ENCODE measurements around the gene FAM78A.
"Not testable (repeated sequence)": the region's sequence is repeated elsewhere in the genome, so short reads cannot be mapped to it uniquely, and the experiment has no call there.

FAM78A gene

DNA sequence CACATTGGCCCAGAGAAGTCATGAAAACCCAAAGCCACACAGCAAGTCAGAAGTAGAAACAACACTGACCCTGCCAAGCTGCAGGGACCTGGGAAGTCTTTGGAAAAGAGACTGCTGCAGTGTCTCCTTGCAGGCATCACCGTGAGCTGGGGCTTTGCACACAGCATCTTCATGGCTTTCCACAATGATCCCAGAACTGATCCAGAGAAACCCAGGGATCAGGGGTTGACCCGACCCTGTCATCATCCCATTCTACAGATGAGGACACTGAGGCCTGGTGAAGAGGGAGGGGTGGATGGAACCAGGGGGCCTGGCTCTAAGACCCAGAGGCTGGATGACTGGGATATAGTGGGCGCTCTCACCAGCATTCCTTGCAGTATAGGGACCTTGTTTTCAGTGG lies 4.3 kb upstream of the FAM78A start:
- DNase-seq: no peak

DNA sequence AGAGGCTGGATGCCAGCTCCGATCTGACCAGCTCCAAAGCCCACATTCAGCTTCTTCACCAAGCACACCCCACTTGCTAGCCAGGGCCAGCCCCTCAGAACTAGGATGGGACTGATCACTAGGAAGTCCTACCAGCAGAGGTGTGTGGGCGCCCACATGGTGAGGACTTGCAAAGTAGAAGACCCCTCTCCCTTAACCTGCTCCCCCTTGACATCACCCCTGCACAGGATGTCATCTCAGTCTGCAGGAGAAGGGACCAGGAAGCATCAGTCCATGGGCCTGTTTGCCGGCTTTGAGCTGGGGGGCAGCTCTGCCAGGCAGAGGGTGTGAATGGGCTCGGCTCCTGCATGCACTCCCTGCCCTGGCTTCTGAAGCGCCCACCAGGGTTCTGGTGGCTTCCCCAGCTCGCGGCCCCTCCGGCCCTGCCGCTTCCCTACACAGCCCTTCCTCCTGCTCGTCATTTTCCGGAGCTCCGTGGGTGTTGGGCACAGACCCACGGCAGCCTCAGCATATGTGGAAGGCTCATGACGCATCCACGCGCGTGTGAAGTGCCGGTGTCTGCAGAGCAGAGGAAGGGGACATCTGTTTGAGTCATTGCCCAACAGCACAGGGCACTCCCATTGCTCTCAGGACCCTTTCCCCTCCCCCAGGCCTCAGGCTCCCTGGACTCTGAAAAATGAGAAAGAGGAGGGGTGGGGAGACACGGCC lies 3.7 kb upstream of the FAM78A start:
- no peak for DNase-seq

DNA sequence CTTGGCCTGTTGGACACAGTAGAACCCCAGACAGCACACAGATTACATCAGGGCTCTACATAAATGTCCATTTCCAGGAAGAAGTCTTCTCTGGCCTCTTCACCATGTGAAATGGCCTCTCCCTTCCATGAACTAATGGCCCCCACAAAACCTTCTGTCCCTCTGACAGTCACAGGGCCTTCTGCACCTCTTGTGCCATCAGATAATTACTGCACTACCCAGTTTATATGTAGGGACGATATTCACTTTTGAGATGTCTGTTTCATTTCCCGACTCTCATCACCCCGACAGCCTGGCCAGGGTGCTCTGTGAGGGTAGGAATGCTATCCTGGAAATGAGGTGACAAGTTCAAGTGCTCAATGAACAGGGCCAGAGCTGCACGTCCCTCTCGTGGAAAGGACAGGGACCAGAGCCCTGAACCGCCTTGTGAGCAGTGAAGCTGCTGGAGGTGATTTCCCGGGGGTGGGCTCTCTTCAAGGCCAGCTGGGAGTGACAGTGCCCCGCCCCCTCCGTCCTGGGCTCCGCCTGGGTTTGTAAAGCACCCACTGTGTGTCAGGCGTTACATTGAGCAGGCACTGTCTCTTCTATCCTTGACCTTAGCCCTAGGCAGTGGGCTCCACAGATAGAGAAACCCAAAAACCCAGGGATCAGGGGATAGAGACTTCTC lies 3.0 kb upstream of the FAM78A start:
- no peak for DNase-seq

DNA sequence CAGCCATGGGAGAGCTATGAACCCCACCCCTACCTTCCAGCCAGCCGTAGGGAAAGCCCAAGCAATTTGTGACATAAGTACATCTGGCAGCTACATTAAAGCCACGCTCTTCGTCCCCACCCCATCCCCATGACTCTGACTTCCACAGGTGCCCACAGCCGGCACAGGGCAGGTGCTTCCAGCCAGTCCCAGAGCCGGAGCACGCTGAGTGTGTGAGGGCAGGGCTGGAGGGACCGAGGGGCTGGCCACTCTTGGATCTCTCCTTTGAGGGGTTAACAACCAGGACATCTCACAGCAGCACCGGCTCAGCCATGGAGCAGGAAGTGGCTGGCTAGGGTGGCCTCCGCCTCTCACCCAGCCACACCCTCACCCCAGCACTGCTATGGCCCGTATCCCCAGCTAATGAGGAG lies 2.4 kb upstream of the FAM78A start:
- DNase-seq: no peak

DNA sequence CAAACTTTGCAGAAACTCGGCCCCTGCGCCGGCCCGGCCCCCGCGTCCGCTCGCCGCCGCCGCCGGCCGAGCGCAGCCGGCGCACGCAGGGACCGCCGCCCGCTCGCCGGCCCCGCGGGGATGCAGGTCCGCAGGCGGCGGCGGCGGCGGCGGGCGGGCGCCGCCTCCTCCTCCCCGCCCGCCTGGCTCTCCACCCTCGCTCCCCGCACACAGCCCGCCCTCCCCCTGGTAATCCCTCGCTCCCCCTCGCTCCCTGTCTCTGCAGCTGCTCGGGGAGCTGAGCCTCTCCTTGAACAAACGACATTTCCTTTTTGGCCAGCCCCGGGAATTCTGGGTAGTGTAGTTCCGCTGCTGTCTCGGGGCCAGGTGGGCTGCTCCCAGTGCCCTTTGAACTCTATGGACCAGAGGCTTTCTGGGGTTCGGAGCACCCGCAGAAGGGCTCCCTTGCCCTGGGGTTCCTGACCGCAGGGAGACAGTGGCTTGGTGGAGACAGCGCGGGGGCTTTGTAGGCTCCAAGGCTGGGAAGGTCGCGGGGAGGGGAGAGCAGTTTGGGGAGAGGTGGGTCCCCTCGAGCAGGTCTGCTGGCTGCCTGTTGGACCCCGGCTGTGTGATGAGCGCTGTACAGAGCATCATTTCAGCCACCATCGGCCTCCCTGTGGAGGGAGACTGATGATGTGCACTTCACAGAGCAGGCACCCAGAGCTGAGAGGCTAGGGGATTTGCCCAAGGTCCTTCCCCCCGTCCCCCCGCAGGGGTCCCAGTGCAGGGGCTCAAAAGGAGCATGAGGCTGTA lies 1.8 kb upstream of the FAM78A start:
- peak; percentile 53 for DNase-seq

DNA sequence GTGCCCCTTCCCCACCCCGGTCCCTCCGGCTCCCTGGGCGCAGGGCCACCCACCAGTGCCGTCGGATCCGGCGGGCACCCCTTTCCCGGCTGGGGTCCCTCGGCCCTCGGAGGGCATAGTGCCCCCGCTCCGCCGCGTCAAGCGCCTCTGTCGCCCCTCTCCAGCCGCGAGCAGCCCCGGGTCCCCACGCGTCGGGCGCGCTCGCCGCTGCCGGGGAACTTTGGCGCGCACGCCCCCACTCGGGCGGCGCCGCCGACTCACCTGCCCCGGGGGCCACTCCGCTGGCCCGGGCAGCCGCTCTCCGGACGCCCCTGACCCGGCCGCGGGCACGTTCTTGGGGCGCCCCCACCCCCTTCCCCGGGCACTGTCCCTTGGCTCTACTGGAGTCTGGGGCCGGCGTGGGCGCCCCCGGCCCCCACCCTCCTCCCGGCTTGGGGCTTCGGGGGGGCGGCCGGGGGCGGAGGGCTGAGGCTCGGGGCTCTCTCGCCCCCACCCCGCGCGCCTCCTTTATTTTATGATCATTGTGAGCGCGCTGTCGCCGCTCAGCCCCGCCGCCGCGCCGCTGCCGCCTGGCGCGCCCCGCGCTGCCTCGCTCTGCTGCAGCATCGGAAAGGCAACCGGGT lies 1.1 kb upstream of the FAM78A start:
- DNase-seq: no peak

DNA sequence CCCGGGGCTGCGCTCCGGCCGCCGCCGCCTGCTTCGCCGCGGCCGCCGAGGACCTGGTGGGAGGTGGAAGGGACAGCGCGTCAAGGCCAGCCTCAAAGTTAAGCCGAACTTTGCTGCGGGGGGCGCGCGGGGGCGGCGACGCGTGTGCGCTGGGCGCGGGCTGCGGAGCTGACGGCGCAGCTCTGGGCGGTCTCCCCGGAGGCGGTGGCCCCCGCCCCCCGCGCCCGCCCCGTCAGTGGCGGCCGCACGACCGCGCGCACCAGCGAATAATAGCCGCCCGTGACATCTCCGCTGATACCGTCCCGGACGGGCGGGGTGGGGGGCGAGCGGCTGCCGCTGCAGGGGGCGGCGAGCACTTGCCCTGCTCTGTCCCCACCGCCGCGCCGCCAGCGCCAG lies 579 bp upstream of the FAM78A start:
- DNase-seq: peak; percentile 26

DNA sequence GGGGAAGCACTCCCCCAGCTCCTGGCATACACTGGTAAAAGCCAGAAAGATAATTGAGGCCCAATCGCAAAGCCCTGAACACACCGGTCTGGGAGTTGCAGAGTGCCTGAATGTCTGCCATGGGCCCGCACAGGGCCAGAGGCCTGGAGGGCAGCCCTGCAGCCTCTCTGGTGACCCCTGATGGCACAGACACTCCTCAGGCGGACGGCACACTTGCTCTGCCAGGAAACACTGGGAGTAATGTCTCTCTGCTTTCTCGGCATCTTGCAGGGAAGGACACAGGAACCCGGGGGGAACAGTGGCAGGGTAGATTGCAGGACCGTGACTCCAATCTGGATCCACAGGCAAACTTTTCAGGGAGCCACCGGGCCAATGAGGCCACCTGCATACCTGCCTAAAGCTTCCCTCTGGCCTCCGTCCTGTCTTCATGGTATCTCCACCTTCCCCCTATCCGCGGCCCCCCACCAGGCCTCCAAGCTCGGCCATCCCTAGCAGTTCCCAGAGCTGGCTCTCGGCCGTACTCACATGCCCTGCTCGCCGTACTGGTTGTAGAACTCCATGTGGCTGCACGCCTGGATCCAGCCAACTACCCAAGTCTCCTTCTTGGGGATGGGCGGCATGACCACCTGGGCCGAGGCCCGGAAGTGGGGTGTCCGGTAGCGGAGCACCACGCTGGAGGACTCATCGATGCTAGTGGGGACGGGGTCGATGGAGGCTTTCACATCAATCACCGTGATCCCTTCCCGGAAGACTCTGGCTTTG lies 797 bp downstream of the FAM78A start:
- DNase-seq: peak; percentile 50

DNA sequence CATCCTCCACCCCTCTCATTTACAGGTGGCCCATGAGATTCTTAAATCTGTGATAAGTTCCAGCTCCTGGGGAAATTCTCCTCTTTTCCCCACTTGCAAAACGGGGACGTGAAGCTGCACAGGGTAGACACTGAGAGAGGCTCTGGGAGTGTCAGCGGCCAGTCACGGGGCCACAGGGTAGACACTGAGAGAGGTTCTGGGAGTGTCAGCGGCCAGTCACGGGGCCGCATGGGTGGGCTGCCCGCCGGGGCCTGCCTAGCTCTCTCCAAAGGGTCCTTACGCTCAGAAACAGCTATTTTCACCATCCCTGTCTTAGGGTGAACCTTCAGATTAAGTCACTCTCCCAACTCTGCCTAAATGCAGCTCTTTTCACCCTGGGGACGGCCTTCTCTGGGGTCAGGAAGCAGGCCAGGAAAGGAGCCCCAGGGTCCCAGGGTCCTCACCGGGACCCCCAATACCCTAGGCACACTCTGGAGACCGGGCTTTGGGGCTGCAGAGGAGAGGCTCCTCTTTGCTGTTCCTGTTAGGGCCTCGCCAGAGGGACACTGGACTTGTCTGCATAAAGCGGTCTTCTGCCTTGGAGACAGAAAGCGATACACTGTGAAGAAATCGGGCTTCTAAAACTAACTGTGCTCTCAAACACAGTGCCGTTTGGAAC lies 1.5 kb downstream of the FAM78A start:
- DNase-seq: peak; percentile 28

DNA sequence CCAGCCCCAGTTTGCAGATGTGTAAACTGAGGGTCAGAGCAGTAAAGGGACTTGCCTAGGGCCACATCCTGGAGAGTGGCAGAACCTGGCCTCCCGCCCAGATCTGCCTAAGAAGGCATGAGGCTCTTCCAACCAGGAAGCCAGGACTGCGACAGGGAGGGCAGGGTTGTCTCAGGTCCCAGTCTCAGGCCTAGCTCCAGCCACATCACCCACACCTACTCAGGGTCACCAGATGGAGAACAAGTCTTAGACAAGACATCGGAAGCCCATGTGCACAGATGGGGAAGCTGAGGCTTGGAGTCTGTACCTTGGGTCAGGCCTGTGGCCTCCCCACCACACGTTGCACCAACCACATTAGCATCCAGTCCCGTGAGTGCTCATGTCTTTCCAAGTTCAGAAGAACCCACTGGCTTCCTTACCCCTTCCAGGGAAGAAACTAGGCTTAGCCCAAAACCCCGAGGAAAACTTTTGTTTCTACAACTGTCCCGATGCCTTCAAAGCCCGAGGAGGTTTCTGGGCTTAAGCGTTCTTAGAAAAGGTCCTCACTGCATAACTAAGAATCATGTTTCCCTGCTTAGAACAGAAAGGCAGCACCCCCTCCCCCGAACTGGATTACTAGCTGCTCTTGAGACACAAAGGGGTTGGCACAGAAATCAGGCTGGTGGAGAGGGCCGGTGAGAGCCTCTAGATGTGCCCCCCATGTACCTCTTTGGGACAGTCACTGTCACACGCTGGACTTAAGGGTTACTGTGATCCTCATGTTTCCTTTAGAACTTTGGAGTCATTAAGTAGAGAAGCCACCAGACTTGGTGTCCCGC lies 2.2 kb downstream of the FAM78A start:
- no peak for DNase-seq

DNA sequence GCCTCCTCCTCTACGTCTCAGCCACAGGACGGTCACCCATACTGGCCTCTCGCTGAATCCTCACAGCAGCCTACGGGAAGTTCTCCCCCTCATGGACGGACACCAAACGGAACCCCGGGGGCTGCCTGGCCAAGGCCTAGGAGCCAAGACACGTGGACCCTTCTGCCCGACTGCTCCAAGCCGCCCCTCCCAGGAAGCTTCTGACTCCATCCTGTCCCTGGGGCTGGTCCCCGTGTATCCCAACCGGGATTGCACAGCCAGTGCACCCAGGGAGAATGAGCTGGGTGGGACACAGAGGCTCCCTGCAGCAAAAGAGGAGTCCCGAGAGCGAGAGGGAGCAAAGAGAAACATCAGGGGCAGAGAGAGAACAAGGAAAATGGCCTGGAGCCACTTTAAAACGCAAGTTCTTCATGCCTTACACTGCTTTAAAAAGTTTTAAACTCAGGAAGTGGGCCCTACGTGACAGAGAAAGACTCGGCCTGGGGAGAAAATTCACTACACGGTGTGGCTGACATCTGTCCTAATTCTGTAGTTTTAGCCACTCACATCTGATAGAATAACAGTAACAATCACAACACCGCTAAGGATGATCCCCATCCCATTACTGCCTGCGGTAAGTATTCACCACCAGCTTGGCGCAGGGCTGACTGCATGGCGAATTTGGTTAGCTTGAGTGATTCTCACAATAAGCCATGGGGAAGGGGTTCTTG lies 3.0 kb downstream of the FAM78A start:
- DNase-seq: no peak

DNA sequence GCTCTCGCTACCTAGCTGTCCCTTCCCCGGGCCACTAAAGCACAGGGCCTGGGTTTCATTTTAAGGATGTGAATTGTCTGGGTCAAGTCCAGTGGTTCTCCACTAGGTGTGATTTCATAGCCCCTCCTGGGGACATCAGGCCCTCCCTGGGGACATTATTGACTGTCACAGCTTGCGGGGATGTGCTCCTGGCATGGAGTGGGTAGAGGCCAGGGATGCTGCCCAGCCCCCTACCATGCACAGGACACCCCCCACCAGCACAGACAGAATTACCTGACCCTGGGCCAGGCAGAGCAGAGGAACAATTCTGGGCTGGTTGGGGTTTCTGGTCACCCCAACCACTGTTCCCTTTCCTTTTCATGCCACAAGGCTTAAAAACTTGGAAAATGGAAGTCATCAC lies 4.1 kb downstream of the FAM78A start:
- no peak for DNase-seq

DNA sequence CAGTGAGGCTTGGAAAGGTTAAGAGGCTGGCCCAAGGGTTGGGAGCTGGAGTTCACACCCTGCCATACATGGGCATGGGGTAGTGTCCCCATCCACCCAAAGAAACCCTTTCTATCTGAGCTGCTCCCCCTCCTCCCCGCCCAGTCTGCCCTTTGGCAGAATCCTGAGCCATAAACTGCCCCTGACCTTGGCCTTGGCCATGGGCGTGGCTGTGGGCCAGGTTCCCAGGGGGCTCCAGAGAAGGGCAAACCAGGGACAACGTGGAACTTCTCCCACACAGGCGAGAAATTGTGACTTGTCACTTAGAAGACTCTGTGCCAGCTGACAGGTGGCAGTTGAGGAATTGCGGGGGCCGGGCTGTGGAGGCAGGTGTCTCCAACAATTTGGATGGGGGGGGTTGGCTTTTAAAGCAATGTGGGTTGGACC lies 4.8 kb downstream of the FAM78A start:
- DNase-seq: no peak

DNA sequence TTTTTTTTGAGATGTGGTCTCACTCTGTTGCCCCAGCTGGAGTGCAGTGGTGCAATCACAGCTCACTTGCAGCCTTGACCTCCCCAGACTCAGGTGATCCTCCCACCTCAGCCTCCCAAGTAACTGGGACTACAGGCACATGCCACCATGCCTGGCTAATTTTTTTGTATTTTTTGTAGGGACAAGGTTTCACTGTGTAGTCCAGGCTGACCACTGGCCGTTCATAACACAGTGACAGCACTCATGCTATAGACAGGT lies 5.4 kb downstream of the FAM78A start:
- DNase-seq: not testable (repeated sequence)

DNA sequence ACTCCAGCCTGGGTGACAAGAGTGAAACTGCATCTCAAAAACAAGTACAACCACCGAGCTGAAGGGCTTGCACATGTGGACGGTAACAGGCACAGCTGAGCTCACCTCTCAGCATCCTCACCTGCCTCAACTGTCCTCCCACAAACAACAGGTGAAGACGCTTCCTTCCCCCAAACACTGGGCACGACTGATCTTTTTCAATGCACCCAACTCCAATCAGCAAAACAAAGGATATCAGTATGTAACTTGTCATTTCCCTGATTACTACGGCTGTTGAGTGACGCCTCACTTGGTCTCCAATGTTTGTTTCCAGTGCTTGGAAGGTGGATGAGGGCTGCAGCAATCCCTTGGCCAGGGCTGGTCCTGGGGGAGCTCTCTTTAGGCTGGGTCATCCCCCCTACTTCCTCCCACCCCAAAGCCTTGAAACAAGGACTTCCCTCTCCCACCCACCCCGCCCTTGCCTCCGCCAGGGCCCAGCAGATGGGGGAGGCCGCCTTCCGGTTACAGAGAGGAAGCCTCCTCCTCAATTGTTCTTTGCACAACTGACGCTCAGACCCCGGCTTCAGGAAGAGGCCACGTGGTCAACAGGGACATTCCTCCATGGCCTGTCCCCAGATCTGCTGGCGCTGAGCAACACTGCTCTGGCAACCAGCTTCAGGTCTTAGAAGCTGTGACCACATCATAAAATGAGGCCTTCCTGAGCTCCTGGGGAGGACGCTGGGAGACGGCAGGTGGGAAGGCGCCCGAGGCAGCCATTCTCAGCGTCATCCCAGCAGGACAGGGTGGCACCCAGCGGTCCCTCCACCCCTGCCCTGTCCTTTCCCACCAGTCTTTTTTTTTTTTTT lies 5.9 kb downstream of the FAM78A start:
- no peak for DNase-seq

DNA sequence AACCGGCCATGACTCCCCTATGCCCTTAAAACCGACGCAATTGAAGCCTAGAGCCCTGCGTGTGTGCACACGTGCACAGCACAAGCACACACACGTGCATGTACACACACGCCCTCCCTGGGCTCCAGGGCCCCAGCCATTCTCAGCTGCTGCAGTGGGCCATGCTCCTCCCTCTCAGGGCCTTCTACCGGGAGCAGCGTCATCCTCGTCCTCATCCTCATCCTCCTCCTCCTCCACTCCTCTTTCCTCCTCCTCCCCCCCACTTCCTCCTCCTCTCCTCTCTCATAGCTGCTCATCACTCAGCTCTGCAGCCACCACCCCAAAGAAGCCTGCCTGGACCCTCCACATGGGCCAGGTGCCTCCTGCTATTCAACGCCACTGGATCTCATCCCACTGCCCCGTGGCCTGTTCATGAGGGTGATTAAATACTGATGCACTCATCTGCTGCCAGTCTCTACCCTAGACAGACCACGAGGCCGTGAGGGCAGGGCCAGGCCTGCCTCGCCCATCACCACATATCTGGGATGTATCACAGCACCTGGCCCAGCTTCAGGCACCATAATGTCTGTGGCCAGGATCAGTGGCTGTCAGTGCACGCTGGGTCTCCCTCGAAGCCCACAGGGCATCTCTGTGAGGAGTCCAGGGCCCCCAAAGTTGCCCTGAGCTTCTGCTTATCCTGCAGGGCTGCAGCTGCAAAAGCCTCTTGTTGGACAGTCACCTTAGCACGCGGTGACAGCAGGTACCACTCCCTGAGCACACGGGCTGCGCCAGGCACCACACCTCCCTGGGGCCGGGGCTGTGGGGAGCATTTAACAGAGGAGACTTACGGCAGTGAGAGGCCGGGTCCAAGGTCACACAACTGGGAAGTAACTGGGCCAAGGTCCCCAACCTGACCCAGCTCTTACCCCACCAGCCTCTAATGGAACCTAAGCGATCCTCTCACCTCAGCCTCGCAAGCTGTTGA lies 9.8 kb downstream of the FAM78A start:
- DNase-seq: no peak

DNA sequence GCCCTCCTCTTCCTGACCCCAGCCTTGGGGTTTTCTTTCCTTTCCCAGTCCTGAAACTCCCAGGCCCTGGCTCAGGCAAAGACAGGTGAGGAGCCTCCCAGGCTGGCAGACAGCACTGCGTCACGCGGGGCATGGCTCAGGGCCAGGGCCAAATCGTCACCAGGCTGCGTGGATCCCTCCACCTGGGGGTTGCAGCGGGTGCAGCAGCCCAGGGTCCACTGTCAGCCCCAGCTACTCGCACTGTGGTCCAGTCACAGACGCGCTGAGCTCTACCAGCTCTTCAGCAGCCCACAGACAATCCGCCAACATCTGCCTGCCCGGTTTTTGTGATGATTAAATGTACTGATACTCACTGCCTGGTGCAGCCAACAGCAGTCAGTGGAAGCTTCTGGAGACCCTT lies 12.1 kb downstream of the FAM78A start:
- no peak for DNase-seq

DNA sequence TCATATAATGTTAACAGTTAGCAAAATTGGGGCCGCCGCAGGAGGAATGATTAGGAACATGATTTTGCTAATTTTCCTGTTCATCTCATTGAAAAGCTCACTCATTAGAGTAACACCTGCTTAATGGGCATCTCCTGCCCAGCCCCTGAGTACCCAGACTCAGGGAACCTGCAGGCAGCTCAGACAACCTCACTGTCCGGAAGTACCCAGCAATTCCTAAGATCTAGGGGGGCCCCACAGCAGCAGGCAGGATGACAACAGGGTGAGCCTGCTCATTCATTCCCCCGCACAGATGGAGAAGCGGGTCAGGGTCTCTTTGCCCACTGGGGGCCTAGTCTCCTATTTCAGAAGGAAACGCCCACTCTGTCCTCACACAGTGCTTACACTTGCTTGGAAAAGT lies 12.6 kb downstream of the FAM78A start:
- DNase-seq: no peak

DNA sequence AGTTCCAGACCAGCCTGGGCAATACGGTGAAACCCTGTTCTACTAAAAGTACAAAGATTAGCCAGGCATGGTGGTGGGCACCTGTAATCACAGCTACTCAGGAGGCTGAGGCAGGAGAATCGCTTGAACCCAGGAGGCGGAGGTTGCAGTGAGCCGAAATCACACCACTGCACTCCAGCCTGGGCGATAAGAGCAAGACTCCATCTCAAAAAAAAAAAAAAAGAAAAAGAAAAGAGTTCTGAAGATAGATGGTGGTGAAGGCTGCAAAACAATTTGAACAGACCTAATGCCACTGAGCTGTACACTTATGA lies 13.3 kb downstream of the FAM78A start:
- not testable (repeated sequence) for DNase-seq

Measured in NK-92 treated with Interleukin-12 subunit alpha and Interleukin-12 subunit beta, amount 100 ng/mL, for 24 hours (cell line).